ENCODE data around the gene RHBDL3.

GRCh38 chr17:32278815-32279214 lies 13.2 kb downstream of the RHBDL3 start:
- TF ChIP-seq CTCF (conservative IDR thresholded peaks at IDR 0.05; ENCODE audit: low read length) (no peak), EZH2phosphoT487 (IDR thresholded peaks at IDR 0.05; ENCODE audit: borderline replicate concordance, low read depth, low read length) (no peak)

Data from OCI-LY7 (cell line).